ENCODE results near the gene PPFIA1.
"Not testable (repeated sequence)": the region's sequence is repeated elsewhere in the genome, so short reads cannot be mapped to it uniquely, and the experiment has no call there.

The PPFIA1 gene

GRCh38 chr11:70398834-70399680, 128.6 kb downstream of the PPFIA1 start:
- DNase-seq, result no peak

- DNase-seq, result peak; percentile 8
Observed at GRCh38 chr11:70399681-70400112, 129.2 kb downstream of the PPFIA1 start.

GRCh38 chr11:70400643-70401042, 130.2 kb downstream of the PPFIA1 start:
- no peak for DNase-seq

- no peak for DNase-seq
Observed at GRCh38 chr11:70402016-70402415, 131.5 kb downstream of the PPFIA1 start.

- DNase-seq, result no peak
Observed at GRCh38 chr11:70402685-70403084, 132.2 kb downstream of the PPFIA1 start.

- DNase-seq, result no peak
Observed at GRCh38 chr11:70404244-70404643, 133.8 kb downstream of the PPFIA1 start.

GRCh38 chr11:70405679-70406395, 135.3 kb downstream of the PPFIA1 start:
- no peak for DNase-seq

- no peak for DNase-seq
Observed at GRCh38 chr11:70407121-70407520, 136.6 kb downstream of the PPFIA1 start.

- no peak for DNase-seq
Observed at GRCh38 chr11:70407814-70408213, 137.3 kb downstream of the PPFIA1 start.

GRCh38 chr11:70408326-70408725, 137.8 kb downstream of the PPFIA1 start:
- not testable (repeated sequence) for DNase-seq

GRCh38 chr11:70409437-70409836, 138.9 kb downstream of the PPFIA1 start:
- DNase-seq, result no peak

- DNase-seq, result no peak
Observed at GRCh38 chr11:70409871-70410270, 139.4 kb downstream of the PPFIA1 start.

GRCh38 chr11:70410276-70411205, 140.1 kb downstream of the PPFIA1 start:
- DNase-seq, result no peak

- DNase-seq, result no peak
Observed at GRCh38 chr11:70411713-70412452, 141.4 kb downstream of the PPFIA1 start.

GRCh38 chr11:70413151-70413550, 142.7 kb downstream of the PPFIA1 start:
- DNase-seq, result no peak

- DNase-seq, result no peak
Observed at GRCh38 chr11:70414341-70415100, 144.0 kb downstream of the PPFIA1 start.

- DNase-seq, result no peak
Observed at GRCh38 chr11:70415191-70415590, 144.7 kb downstream of the PPFIA1 start.

GRCh38 chr11:70415642-70416395, 145.3 kb downstream of the PPFIA1 start:
- no peak for DNase-seq

GRCh38 chr11:70416881-70417280, 146.4 kb downstream of the PPFIA1 start:
- no peak for DNase-seq

GRCh38 chr11:70418130-70418529, 147.6 kb downstream of the PPFIA1 start:
- no peak for DNase-seq

Measured in CD4-positive, alpha-beta T cell treated with Interferon gamma for 1 hour (primary cell).